HepG2 (cell line): ENCODE data around the gene CCDC201. TPM values are rescaled to one million over a fixed set of nuclear protein-coding genes. Genes with fewer than 3 reads are reported as not detected.

Experiments used
- ATRX ChIP-seq: sonication (generic); formaldehyde crosslinking; IDR thresholded peaks from 2 replicates; pipeline ENCODE4 v1.4.0; 2020; ENCODE audit warnings: missing genetic modification reagents, borderline replicate concordance
- DZIP1 ChIP-seq: sonication (generic); formaldehyde crosslinking; IDR thresholded peaks from 2 replicates; pipeline ENCODE4 v1.5.0; 2020; ENCODE audit warnings: mild to moderate bottlenecking, missing genetic modification reagents
- FOXA3 ChIP-seq: IDR thresholded peaks from 2 replicates; pipeline ENCODE4 v1.6.1; 2016; ENCODE audit warnings: missing genetic modification reagents, missing compliant biosample characterization
- HOXA9 ChIP-seq: sonication (generic); formaldehyde crosslinking; IDR thresholded peaks from 2 replicates; pipeline ENCODE4 v1.8.1; 2022; ENCODE audit warnings: missing genetic modification reagents, mild to moderate bottlenecking, moderate library complexity, borderline replicate concordance
- LCORL ChIP-seq, 2 experiments: fragments of 450-650 bp in 1 of 2; sonication (generic) in 1 of 2; formaldehyde crosslinking in 1 of 2; IDR thresholded peaks; 2 replicates each; pipeline versions ENCODE4 v1.5.0 to v1.6.1; 2017 to 2020; ENCODE audit warnings: antibody characterized with exemption in 1 of 2, missing genetic modification reagents in 1 of 2
- MBNL3 ChIP-seq: fragments of 250-450 bp; sonication (Bioruptor Pico); conservative IDR thresholded peaks from 2 replicates; pipeline ENCODE4 v1.8.0; 2022; ENCODE audit warnings: mild to moderate bottlenecking, inconsistent platforms
- MLLT10 ChIP-seq: sonication (generic); formaldehyde crosslinking; IDR thresholded peaks from 2 replicates; pipeline ENCODE4 v1.4.0; 2020; ENCODE audit warnings: missing genetic modification reagents
- MTF1 ChIP-seq: sonication (generic); formaldehyde crosslinking; IDR thresholded peaks from 2 replicates; pipeline ENCODE4 v1.5.0; 2020; ENCODE audit warnings: missing genetic modification reagents
- PRDM10 ChIP-seq: sonication (generic); formaldehyde crosslinking; IDR thresholded peaks from 2 replicates; pipeline ENCODE4 v1.4.0; 2020; ENCODE audit warnings: low read depth, missing genetic modification reagents
- PRDM15 ChIP-seq: sonication (generic); formaldehyde crosslinking; IDR thresholded peaks from 2 replicates; pipeline ENCODE4 v1.4.0; 2020; ENCODE audit warnings: missing genetic modification reagents
- TEAD2 ChIP-seq: sonication (generic); formaldehyde crosslinking; IDR thresholded peaks from 2 replicates; pipeline ENCODE4 v1.9.0; 2021; ENCODE audit warnings: missing genetic modification reagents
- U2AF1 ChIP-seq: fragments of 200-400 bp; formaldehyde crosslinking; optimal IDR thresholded peaks from 2 replicates; pipeline ENCODE3; 2017; ENCODE audit warnings: mild to moderate bottlenecking, low read depth, low read length
- ZMYM3 ChIP-seq: sonication (generic); formaldehyde crosslinking; IDR thresholded peaks from 2 replicates; pipeline ENCODE4 v1.5.1; 2020; ENCODE audit warnings: mild to moderate bottlenecking, missing genetic modification reagents
- ZNF207 ChIP-seq: fragments of 450-650 bp; IDR thresholded peaks from 2 replicates; pipeline ENCODE4 v1.6.1; 2016; ENCODE audit warnings: antibody characterized with exemption, borderline replicate concordance
- ZNF232 ChIP-seq: sonication (generic); formaldehyde crosslinking; IDR thresholded peaks from 2 replicates; pipeline ENCODE4 v1.4.0; 2020; ENCODE audit warnings: missing genetic modification reagents, borderline replicate concordance
- ZNF274 ChIP-seq: sonication (generic); formaldehyde crosslinking; IDR thresholded peaks from 2 replicates; pipeline ENCODE4 v1.5.1; 2020; ENCODE audit warnings: mild to moderate bottlenecking, missing genetic modification reagents
- ZNF777 ChIP-seq: sonication (generic); formaldehyde crosslinking; IDR thresholded peaks from 2 replicates; pipeline ENCODE4 v1.4.0; 2020; ENCODE audit warnings: missing genetic modification reagents
- ZNF790 ChIP-seq: sonication (generic); formaldehyde crosslinking; IDR thresholded peaks from 2 replicates; pipeline ENCODE4 v1.8.0; 2022; ENCODE audit warnings: missing genetic modification reagents, mild to moderate bottlenecking, borderline replicate concordance
- ZNF841 ChIP-seq: sonication (generic); formaldehyde crosslinking; IDR thresholded peaks from 2 replicates; pipeline ENCODE4 v1.8.1; 2023; ENCODE audit warnings: missing genetic modification reagents, borderline replicate concordance
- ZNF891 ChIP-seq: sonication (generic); formaldehyde crosslinking; IDR thresholded peaks from 2 replicates; pipeline ENCODE4 v1.5.0; 2020; ENCODE audit warnings: mild to moderate bottlenecking, missing genetic modification reagents
- ZZZ3 ChIP-seq: sonication (generic); formaldehyde crosslinking; IDR thresholded peaks from 2 replicates; pipeline ENCODE4 v1.4.0; 2020; ENCODE audit warnings: missing genetic modification reagents, mild to moderate bottlenecking, borderline replicate concordance
- polyA plus RNA-seq, 8 experiments: library from polyadenylated mRNA; depleted of rRNA in 3 of 8; stranded (reverse) in 7 of 8; unstranded in 1 of 8; fragments of >200 nt; fragmentation: Illumina TruSeq in 4 of 8; extraction: Trizol in 4 of 8; gene quantifications; 2 replicates each; pipeline versions ENCODE4 v1.2.1 to v1.2.3, GENCODE V29; 2011 to 2016; ENCODE audit warnings: low read depth in 4 of 8, missing spikeins in 1 of 8, mixed read lengths in 1 of 8; ENCODE audit not compliant: insufficient read depth in 1 of 8
- total RNA-seq, 5 experiments: library from RNA; depleted of rRNA; stranded (reverse); fragments of >200 nt; fragmentation: Illumina TruSeq; extraction: Trizol; gene quantifications; 2 replicates each; pipeline ENCODE4 v1.2.3, GENCODE V29; 2016; ENCODE audit warnings: low read depth in 1 of 5

Gene CCDC201
- total and polyA plus RNA-seq, 2 of the 13 experiments (the other 11 are each of a cell fraction or from before 2014, with no cell fraction given) = 0.92 TPM; not detected in 1

GRCh38 chr7:45889367-45890067, 16.6 kb upstream of the CCDC201 start (continued):
- TF ChIP-seq MBNL3 = no peak
- TF ChIP-seq MTF1 (CRISPR knock-in tag) = no peak
- no peak for TF ChIP-seq ZNF274 (CRISPR knock-in tag)
- TF ChIP-seq U2AF1 = no peak
- TF ChIP-seq ZNF777 (CRISPR knock-in tag) = no peak
- no peak for TF ChIP-seq ZNF790 (CRISPR knock-in tag)
- no peak for TF ChIP-seq MLLT10
- TF ChIP-seq TEAD2 (CRISPR knock-in tag) = no peak
- no peak for TF ChIP-seq PRDM15
- no peak for TF ChIP-seq ZNF891 (CRISPR knock-in tag)
- TF ChIP-seq ZZZ3 (CRISPR knock-in tag) = no peak
- TF ChIP-seq ZNF207 = no peak
- TF ChIP-seq ZNF232 = no peak; the same call in none of the 2 replicates
- no peak for TF ChIP-seq DZIP1 (CRISPR knock-in tag)
- TF ChIP-seq ZMYM3 = no peak
- no peak; the same call in 1 of the 2 replicates for TF ChIP-seq HOXA9 (CRISPR knock-in tag)
- TF ChIP-seq LCORL (IDR thresholded peaks at IDR 0.05) = no peak
- no peak for TF ChIP-seq LCORL (CRISPR knock-in tag; IDR thresholded peaks at IDR 0.05)
- TF ChIP-seq PRDM10 (CRISPR knock-in tag) = peak; percentile 10; the same call in 1 of the 2 replicates
- no peak for TF ChIP-seq ZNF841 (CRISPR knock-in tag)
- no peak for TF ChIP-seq ATRX (CRISPR knock-in tag)
- TF ChIP-seq FOXA3 (CRISPR knock-in tag) = peak; percentile 54
